Stimulated activated CD4-positive, alpha-beta T cell treated with anti-CD3 and anti-CD28 coated beads, Interleukin-12 subunit alpha, Interleukin-12 subunit beta, amount 100 ng/mL, for 4 hours (primary cell): ENCODE measurements around the gene FETUB.

Source experiments
- DNase-seq: peaks from one replicate; pipeline ENCODE4 v3.0.0-alpha.2; 2020

Gene FETUB, protein sequence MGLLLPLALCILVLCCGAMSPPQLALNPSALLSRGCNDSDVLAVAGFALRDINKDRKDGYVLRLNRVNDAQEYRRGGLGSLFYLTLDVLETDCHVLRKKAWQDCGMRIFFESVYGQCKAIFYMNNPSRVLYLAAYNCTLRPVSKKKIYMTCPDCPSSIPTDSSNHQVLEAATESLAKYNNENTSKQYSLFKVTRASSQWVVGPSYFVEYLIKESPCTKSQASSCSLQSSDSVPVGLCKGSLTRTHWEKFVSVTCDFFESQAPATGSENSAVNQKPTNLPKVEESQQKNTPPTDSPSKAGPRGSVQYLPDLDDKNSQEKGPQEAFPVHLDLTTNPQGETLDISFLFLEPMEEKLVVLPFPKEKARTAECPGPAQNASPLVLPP

DNA sequence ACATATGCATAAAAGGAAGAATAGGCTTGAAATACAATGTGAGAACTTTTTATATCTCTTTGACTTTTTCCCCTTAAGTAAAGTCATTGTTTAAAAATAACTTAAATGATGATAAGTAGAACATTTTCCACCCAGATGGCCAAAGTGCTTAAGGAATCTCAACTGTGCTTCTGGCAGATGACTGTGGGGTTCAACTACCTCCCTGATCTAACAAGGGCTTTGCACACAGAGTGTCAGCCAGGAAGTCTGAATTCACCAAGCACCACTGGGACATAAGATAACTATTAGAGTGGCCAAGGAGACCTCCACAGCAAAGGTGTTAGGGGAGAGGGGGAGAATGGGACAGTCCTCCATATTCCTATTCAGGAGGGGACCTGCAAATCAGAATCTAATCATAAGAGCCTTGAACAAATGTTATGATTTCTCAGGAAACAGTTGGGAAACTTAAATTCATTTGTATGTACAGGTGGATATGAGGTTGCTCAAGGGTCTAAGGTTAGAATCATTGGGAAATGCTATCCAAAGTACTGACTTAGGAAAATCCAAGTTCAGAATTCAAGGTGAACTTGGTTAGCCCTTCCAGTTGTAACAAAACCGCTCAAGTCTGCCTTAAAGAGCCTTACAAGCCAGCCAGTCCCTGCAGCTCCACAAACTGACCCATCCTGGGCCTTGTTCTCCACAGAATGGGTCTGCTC, at the start of gene FETUB:
Gene FETUB, plus strand, starts transcription at position 622 of the 695 bp plus-strand sequence. Its CDS starts 62 bp downstream, at position 684.
- DNase-seq, result no peak

DNA sequence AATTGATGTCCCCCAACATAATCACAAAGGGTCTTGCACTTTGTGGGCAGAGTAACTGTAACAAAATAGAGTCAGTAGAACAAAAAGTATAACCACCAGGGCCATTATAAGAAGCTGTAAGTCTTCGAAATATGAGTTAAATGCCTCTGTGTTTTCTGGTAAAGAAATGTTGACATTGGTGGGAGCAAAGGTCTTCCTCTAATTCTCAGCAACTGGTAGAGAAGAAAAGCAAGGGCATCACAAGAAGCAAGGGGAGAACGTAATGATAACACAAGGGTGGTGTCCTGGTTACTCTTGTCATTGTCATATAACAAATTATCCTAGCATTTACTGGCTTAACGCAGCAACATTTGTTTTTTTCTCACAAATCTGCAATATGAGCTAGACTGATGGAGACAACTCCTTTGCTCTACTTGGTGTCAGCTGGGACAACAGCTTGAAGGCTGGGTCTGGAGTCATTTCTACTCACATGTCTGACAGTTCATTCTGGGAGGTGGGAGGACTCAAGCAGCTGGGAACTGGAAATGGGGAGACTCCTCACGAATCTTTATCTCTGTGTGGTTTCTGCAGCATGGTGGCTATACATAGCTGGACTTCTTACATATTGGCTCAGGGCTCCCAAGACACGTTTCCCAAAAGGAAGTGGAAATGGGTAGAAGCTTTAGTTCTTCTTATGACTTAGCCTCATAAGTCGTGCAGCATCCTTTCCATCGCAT, 49.5 kb upstream of the FETUB start:
- DNase-seq, result no peak

DNA sequence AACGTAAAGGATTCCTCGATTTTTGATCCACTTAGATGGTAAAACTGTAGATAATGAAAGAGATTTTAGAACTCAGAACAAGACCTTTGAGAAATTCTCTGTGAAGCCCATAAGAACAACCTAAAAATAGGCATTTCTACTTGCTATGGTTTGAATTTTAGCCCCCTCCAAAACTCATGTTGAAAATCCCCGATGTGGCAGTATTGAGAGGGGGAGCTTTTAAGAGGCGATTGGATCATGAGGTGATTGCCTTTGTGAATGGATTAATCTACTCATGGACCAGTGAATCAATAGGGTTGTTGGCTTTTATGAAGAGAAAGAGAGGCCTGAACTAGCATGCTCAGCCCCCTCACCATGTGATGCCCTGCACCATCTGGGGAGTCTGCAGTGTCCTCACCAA, 47.5 kb upstream of the FETUB start:
- no peak for DNase-seq

DNA sequence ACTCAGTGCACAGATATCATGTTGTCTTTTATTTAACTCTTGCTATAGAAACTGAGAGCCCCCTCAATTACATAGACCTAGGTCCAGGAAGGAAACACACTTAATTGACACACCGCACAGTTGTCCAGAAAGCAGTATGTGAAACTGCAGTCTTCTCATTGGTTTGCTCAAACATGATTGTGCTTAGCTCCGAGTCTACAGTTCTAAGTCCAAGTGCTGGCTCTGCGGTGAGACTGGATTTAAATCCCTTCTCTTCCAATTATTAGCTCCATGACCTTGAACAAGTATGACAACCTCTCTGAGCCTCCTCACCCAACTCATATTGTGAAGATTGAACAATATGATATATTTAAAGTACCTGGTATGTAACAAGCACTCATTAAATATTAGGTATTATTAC, 46.3 kb upstream of the FETUB start:
- no peak for DNase-seq

DNA sequence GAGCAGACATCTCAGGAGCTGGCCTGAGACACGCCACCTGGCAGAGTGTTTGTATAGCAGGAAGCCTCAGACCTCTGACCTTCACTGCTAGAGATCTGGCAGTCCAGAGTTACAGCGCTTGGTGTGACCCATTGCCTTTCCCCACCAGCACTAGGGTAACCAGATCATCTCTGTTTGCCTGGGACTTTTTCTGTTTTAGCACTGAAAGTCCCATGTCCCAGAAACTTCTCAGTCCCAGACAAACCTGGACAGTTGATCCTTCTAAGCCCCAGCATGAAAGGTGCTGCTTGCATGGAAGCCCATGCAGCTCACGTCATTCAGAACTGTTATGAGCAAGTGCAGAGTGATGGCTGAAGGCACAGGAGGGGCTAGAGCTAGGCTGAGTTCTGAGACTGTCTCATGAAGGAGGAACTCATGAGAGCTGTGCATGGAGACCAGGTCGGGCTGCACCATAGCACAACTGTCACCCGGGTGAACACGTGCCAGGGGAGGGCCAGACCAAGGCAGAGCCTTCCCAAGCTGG, 45.5 kb upstream of the FETUB start:
- DNase-seq, result no peak

DNA sequence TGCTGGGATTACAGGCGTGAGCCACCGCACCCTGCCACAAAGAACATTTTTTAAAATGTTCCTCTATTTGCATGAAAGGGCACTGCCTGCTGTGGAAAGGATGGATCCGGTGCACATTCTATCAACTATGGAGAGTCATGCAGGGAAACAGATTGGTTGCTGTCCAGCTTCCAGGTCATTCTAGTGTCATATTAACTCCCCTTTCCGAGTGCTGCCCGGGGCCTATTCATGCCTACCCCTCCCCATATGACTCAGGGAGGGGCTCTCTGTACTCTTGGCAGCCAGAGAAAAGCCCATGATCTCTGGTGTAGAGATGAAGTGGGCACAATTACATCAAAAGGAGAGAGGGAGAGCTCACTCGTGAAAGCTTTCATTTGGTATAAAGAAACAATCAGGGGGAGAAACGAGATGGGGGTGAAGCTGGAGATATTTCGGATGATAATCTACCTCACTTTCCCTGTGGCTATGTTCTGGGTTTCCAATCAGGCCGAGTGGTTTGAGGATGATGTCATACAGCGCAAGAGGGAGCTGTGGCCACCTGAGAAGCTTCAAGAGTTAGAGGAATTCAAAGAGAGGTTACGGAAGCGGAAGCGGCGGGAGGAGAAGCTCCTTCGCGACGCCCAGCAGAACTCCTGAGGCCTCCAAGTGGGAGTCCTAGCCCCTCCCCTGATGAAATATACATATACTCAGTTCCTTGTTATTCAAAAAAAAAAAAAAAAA, 43.5 kb upstream of the FETUB start:
- DNase-seq, result no peak

DNA sequence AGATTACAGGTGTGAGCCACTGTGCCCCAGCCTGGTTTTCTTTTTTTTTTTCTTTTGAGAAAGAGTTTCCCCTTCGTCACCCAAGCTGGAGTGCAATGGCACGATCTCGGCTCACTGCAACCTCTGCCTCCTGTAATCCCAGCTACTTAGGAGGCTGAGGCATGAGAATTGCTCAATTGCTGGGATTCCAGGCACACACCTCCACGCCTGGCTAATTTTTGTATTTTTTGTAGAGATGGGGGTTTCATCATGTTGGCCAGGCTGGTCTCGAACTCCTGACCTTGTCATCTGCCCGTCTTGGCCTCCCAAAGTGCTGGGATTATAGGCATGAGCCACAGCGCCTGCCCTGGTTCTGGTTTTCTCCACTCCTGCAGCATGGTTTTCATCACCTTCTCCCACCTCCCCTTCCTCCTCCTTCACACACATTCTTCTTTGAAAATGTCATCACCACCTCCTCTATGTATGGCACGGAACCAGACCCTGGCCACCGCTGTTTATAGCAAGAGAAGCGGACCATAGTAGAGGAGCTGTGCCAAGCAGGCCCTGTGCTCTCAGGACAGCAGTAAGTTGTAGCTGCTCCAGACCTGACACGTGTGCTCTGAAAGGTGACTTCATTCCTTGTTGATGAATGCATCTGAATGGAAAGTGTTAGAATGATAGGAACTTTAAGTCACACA, 42.0 kb upstream of the FETUB start:
- DNase-seq, result no peak

DNA sequence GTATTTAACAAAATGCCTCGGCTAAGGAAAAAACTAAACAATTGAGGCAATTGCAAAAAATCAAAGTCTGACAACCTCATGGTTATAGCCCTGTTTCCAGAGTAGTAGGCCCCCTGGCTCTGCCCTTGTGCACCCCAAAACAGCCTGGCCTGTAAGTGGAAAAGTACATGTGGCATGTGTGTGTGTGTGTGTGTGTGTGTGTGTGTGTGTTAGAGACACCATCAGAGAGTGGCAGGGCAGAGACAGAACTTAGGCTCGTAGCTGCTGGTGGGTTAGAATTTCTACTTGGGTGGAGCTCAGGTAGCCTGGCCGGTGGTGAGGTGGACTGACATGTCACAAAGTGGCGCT, 41.4 kb upstream of the FETUB start:
- no peak for DNase-seq

DNA sequence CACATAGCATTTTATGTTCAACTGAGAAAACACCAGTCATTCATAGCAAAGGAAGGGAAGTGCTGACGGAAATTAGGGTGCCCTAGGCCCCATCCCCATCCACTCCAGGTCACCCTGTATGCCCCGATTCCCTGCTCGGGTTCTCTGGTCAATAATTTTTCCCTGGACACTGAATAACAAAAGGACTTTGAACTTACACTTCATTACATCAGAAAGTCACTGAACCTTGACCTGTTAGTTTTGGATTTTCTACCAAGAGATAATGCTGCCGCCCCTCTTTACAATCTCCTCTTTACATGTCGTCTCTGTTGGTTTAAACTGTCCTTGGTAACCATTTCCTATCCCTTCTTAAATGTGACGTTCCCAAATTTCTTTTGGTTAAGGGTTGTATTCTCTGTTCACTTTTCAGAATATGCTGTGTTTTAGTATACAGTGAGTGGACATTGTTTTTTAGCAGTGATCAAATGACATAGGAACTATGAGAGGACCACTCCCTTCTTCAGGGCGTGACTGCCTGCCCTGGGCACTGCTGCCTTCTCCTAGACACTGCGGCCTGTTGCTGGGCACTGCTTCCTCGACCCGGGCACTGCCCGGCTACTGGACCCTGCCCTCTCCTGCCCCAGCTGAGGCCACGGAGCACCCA, 40.9 kb upstream of the FETUB start:
- no peak for DNase-seq

DNA sequence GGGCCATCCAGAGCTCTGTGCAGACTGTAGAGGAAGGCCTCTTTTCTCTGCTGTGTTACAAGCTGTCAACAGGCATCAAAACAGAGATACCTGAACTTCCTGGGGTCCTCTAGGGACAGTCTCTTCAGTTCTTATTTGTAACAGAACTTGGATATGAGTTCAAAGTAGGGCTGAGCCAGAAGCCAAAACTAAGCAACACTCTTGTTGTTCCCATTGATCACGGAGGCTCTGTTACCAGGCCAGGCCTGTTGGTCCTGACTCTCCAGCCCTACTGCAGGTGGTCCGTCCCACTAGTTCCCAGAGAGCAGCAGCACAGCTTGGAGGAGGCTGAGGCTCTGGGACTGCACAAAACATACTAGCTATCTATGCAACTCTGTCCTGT, 40.4 kb upstream of the FETUB start:
- no peak for DNase-seq

DNA sequence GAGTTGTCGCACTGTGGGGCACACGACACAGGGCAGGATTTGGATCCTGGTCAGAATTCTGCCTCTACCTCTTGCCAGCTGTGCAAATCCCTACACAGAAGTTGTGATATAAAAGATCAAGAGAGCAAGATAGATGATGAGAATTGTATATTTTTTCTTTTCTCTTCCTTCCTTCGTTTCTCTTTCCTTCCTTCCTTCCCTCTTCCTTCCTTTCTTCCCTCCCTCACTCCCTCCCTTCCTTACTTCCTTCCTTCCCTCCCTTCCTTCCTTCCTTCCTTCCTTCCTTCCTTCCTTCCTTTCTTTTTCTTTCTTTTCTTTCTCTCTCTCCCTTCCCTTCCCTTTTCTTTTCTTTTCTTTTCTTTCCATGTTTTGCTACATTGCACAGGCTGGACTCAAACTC, 39.3 kb upstream of the FETUB start:
- DNase-seq, result no peak

DNA sequence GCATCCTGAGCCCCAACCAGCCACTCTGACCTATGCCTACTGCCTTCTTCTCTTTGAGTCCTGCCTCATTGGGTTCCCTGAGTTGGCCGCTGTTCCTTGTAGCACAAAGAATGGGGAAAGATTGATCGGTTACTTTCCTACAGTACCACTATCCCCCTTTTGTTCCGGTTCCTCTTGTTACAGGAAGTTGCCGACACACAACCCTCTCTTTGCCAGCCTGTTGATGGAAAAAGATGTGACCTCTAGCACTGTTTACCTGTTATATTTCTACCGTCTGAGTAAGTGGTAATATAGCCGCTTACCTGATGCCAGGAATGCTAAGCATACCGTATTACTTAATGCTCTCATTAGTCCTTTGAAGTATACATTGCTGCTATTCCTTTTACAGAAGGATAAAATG, 37.0 kb upstream of the FETUB start:
- DNase-seq, result no peak

DNA sequence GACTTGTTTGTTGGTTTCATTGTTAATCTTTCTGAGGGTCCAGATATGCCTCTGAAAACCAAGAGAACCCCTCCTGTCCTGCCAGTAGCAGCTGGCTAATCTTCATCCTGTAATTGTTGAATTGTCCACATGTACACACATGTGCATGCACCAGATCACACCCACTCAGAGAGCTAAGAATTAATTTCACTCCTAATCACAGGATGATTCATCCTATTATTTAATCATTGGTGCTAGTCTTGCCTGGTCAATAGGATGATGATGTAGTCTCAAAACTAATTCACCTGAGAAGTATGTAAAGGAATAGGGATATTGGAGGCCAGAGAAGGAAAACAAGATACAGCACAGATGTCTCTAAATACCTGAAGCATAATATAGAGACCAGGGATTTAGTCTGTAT, 35.1 kb upstream of the FETUB start:
- no peak for DNase-seq

DNA sequence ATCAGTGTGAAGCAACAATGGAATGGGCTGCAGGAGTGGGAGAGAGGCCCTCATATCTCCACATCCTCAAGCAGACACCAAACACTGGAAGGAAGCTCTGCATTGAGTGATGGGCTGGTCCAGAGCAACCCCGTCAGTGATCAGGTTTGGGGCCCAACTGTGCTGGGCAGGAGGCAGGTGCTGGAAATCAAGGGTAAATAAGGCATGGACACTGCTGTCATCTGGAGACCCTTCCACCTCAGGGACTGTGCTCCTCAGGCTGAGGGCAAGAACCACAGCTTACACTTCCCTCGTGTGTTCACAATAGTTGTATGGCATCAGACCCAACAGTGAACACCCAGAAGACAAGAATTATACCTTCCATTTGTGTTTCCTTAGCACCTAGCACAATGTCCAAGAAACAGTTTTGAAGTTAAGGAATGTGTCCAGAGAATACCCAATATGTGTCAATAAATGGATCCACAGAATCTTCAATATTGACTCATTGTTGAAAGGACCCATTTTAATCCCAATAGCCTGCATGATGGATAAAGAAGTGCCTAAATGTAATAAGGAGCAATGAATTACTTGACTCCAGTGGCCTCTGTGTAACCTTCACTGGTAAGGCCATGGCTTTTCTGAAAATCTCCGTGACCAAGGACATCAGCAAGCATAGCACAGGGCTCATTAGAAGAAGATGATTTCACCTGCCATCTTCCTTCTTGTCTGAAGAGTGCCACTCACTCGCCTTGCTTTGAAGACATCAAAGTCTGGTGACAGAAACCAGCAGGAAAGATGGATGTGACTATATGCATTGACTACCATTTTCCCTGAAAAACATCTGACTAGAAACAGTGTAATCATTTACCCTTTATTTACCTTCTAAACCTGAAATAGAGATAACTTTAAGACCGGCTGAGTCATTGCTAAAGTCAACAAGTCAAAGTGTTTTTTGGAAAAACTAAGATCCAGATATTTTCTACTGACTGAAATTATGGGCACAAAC, 34.3 kb upstream of the FETUB start:
- no peak for DNase-seq

DNA sequence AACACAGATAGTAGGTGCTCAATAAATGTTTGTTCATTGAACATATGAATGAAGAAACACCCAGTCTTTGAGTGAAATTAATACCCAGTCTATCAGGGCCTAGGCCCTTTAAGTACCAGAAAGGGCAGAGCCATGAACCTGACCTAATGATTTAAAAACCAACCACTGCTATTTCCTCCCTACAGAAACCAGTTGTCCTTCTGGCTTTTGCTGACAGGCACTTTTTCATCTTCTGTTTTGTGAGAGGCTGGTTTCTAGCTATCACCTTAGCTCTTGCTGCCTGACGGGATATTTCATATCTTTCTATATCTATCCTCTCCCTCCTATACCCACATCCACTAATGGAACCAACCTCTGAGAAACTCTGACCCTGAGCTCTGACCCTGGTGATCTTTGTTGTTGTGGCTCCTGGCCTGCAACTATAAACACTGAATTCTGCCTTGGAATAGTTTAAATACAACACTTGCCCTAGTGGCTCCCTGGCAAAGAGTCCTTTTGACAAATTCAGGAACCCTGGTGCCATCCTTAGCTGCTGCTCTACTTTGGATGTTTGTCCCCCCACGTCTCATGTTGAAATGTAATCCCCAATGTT, 31.5 kb upstream of the FETUB start:
- DNase-seq, result no peak

DNA sequence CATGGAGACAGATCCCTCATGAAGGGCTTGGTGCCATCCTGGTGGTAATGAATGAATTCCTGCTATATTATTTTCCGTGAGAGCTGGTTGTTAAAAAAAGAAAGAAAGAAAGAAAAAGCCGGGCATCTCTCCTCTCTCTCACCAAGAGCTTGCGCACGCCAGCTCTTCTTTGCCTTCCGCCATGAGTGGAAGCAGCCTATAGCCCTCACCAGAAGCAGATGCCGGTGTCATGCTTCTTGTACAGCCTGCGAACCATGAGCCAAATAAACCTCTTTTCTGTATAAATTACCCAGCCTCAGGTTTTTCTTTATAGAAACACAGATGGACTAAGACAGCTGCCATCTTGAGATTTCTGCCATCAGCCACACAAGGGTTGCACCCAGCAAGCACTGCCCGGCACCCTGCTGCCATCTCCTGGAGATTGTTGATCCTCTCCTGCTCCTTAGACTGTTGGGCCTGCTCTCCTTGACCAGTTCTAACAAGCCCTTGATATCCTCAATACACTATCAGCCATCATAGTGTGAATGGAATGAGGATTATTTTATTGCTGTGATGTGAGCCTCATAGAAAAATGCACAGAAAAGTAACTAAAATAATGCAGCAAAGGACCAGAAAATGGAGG, 30.8 kb upstream of the FETUB start:
- no peak for DNase-seq

DNA sequence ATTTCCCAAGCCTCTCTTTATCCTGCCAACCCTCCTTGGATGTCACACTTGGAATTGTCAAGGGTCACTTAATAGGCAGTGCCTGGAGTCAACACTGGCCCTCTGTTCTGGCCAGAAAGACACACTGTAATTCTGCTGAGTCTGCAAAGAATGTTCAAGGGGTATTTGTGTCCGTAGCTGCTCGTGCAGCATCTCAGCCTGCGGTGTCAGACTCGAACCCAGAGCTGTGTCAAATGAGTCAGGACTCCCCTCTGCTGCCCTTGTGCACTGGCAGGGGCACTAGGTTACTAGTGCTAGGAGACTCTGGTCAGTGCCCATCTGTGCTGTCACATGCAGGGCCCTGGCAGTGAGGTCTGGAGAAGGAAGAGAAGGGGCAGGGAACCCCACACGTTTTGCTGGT, 28.1 kb upstream of the FETUB start:
- DNase-seq, result no peak

DNA sequence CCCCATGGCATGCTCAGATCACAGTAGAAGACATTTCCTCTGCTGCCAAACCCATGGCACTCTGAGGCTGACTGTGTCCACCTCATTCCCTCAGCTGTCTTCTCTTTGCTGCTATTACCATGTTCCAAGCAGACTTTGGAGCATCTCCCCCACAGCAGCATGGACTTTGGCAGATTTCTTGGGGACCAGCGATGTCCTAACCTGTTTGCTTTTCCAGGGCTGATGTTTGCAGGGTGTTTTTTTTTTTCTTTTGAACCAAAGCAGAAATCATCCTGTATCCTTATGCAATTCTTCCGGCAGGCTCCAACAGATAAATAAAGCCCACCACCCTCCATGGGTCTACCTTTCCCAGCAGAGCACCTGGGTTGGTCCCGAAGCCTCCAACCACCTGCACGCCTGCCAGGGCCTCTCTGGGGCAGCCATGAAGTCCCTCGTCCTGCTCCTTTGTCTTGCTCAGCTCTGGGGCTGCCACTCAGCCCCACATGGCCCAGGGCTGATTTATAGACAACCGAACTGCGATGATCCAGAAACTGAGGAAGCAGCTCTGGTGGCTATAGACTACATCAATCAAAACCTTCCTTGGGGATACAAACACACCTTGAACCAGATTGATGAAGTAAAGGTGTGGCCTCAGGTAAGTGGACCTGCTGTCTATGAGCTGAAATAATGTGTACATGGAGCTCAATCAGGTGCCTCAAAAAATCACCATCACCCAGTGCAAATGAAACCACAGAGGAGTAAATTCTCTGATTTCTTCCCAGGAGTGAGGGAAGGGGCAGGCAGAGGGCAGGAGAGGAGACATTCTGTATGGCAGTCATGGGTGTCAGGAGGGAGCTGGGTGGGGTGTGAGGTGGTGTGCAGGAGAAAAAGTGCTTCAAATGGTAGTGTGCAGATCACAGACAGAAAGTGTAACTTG, 27.2 kb upstream of the FETUB start, which contains the start of gene AHSG:
Gene AHSG, plus strand, starts transcription at position 340 of the 916 bp plus-strand sequence. Its CDS starts 82 bp downstream, at position 422.
- no peak for DNase-seq
